Activated CD4-positive, alpha-beta T cell treated with anti-CD3 and anti-CD28 coated beads, Interleukin-2, amount 50 U/mL, for 4 hours (primary cell): ENCODE results near the gene SYT1.
"Not testable (repeated sequence)": the region's sequence is repeated elsewhere in the genome, so short reads cannot be mapped to it uniquely, and the experiment has no call there.

Experiments used
- DNase-seq, 2 experiments: peaks; one replicate each; pipeline ENCODE4 v3.0.0-alpha.2; 2020

Gene SYT1

DNA sequence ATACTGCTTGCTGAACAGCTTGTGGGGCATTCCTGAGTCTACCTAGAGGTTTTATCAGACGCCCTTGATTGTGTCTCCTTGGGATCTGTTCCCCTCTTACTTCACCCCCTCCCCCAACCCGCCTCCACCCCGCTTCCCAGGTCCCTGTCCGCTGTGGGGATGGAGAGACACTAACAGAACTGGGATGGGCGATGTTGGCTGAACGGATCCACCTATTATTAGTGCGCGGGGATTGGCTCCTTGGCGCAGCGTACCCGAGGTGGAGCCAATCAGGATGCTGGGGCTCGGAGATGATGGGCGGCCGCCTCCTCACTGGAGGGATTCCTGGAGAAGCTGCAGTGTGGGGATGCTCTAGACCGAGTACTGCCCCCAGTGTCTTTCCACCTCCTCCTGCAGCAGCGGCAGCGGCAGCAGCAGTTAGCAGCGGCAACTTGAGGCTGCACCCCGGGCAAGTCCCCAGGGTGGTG lies at the start of gene SYT1:
SYT1 (plus strand) TSS at position 372 of the 467 bp plus-strand sequence.
- DNase-seq: no peak

DNA sequence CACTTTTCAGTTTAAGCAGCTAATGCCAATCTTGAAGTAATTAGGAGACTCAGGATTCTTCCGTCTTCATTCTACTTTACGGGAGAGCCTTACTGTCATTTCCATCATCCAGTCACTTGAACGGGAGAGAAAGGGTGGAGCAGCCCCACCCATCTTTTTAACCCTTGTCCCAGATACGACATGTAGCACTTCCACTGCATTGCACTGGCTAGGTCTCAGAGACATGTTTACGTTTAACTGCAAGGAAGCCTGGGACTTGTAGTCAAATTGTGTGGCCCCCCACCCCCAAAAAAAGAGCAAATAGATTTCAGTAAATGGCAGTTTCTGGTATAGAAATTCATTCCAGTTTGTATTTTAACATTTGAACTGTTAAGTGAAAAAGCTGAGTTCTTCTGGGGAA lies 46.1 kb upstream of the SYT1 start:
- no peak for DNase-seq

DNA sequence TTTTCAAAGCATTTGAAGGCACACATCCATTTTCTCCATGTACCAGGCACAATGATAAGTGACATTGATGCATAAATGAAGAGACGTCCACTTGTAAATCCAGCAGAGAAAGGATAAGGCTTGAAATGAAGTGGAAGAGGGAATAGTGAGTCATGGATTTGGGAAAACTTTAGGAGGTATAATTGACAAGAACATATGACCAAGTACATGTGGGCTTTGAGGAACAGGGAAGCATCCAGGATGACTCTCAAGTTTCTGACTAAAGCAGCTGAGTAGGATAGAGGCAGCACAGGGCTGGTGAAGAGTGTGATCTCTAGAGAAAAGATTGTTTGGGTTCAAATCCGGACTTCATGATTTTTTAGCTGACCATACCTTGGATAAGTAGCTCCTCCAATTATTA lies 43.6 kb upstream of the SYT1 start:
- DNase-seq: no peak

DNA sequence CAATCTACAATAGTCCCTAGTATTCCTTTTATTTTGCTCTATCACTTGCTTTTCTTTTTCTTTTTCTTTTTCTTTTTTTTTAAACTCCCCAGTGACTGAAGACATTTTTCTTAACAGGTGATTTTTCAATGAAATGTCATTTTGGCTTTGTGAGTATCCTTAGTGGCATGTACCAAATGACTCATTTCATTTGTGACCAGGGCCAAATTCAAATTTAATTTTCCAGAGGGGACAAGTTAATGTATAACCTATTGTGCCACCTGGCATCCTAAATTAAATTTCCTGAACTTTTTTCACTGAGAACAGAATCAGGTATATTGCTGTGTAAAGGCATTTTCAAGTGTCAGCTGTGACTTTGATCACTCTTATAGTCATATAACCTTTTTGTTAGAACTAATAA lies 39.7 kb upstream of the SYT1 start:
- no peak for DNase-seq

DNA sequence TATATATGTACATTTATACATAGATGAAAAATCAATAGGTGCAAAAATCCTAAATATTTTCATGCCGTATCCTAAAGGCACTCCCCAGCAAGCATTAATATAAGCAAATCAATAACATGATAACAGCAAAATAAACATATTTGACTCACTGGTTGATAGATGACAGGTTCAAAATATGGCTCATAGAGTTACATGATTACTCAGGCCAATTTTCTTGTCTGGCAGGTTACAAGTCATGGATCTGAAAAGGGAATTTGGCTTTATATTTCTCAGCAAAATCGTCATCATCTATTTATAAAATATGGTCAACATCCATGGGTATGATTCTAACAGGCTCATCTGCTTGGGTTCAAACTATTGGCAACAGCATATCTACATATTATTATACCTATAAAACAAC lies 34.9 kb upstream of the SYT1 start:
- DNase-seq: no peak

DNA sequence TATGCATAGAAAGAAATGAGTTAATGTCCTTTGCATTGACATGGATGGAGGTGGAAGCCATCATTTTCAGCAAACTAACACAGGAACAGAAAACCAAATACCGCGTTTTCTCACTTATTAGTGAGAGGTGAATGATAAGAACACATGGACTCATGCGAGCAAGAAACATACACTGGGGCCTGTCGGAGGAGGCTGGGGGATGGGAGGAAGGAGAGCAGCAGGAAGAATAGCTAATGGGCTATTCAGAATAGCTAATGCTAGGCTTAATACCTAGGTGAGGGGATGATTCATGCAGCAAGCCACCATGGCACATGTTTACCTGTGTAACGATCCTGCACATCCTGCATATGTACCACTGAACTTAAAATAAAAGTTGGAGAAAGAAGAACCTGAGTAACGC lies 29.1 kb upstream of the SYT1 start:
- DNase-seq: no peak

DNA sequence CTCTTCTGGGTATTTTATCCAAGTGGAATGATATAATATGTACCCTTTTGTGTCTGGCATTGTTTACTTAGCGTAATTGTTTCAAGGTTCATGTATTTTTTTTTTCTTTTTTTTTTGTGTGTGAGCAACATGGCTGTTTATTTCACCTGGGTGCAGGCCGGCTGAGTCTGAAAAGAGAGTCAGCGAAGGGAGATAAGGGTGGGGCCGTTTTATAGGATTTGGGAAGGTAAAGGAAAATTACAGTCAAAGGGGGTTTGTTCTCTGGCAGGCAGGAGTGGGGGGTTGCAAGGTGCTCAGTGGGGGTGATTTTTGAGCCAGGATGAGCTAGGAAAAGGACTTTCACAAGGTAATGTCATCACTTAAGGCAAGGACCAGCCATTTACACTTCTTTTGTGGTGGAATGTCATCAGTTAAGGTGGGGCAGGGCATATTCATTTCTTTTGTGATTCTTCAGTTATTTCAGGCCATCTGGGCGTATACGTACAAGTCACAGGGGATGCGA lies 24.0 kb upstream of the SYT1 start:
- DNase-seq: not testable (repeated sequence)

DNA sequence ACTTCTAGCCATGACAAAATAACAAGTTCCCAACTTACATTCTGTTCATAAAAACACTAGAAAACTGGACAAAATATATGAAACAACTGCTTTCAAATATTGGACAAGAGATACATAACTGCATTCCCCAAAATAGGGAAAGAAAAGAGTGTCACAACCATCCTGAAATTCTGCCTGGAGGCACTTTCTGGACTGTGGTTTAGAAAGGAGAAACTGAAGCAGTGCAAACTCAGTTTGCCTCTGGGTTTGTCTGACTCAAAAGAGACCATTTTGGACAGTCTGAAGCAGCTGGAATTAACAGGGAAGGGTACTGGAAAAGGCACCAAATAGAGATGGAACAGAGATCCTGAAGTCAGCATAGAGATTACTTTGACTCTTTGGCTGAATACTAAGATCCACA lies 11.3 kb upstream of the SYT1 start:
- no peak for DNase-seq

DNA sequence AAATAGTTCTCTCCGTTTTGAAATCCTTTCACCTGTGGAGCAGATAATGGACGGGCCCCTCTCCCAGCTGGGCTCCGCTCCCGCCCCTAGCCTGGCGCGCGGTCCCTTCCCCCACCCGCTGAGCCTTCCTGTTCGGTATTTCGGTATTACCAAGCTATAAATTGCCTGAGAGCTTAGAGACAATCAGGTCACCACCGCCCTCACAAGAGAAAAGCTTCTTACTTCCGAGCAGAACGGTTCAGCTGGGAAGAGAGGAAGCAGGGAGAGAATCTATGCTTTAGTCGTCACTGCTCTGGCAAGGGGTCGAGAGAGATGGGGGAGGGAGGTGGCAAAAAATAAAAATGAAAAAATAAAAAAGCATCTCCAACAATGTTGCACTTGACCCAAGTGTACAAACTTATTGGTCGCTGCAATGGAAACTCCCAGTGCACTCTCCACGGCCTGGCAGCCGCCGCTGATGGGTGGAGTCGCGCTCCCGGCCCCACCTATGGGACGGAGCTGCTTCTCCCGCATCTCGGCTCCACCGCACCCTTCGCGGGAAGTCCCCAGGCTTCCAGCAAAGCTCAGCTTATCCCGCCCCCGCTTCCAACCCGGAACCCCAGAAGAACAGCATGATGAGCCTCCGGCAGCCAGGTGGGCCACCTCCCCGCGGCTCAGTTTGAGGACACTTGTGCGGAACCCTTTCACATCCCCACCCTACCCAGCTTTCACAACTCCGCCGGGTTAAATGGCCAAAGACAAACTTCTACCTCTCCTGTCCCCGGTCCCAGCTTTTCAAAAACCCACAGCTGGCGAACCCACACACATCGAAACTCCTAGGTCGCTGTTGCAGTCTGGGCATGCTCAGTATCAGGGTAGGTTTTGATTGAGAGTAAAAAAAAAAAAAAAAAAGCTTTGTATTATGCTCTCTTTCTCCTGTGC lies 832 bp upstream of the SYT1 start:
- DNase-seq: no peak

DNA sequence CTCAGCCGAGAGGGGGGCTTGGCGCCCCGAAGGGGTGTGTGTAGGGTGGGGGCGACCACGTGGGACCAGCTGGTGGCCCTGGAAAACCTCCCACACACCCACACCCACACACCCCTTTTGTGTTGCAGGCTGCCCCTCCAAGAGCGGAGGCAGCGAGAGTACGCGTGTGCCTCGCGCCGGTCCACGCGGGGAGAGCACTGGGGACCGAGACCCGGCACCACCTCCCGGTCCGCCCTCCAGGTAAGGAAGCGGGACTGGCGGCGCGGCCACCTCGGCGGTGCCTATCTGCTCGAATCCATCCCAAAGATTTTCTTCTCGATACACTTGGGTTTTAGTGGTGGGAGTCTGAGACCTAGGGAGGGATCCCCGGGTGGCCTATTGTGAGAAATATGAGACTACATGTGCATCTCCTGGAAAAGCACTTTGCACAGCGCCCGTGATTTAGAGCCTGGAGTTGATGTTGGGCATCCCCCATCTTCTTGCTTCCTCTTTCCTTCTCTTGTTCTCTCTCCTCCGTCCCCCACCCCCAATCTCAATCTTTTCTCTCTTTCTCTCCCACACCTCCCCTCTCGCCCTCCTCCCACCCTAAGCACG lies 393 bp downstream of the SYT1 start:
- no peak for DNase-seq

DNA sequence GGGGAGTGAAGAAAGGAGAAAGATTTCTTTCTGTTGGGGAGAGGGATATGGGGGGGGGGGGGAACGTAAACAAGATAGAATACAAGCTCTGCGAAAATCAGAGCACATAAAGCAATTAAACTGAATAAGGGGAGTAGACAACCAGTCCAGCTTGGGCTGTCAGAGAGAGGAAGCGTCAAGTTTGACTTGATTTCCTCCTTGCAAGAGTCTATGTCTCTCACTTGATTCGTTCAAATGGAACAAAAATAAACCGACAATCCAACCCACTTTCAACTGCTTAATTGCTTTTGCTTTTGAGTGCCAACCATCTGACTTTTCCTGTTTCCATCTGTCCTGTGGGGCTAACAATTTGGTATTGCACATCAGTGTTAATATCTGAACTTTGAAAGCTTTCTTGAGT lies 942 bp downstream of the SYT1 start:
- DNase-seq: no peak

DNA sequence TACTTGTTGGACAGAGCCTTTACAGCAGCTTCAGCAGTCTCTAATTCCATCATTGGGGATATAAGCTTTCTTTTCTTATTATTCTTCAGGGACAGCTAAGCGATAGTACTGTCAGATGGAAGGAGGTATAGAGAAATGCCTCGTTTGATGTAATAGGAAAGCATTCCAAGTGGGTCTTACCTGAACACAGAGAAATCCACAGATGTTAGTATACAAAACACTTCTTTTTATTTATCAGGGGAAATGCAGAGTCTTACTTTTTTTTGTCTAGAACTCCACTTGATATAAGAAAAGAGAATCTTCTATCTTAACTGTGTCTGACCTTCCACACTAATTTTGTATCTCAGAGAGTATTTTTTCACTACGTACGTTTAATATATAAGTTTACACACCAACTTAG lies 1.9 kb downstream of the SYT1 start:
- no peak for DNase-seq

DNA sequence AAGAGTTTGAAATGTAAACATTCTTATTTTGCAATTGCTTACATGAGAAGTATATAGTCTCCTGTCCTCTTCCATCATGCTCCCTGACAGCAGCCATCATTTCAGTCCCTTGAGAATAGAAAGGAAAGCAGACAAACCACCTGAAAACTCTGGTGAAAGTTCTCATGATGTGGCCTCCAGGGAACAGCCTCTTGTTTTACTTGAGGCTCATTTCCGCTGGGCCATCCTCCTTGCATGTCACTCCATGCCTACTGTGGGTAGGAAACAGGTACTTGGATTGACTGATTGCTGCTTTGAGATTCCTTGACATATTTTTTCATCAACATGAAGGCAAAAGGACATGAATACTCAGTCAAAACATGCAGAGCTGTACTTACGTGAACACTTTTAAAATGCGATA lies 6.0 kb downstream of the SYT1 start:
- no peak for DNase-seq

DNA sequence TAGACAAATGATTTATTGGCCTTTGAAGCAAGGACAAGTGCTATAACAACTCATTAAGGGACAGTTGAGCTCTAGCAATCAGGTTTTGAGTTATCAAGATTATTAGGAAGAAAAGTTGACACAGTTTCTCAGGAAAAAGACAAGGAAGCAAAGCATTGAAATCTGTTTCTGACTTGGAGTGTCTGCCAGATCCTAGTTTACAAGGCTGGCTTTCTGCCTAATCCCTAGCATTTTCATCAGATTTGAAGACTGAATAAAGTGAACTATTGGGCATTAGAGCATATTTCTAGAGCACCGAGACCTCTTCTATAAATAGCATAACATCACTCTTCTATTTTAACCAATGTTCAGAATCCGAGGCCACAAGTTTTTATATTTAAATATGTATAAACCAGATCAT lies 7.0 kb downstream of the SYT1 start:
- no peak for DNase-seq

DNA sequence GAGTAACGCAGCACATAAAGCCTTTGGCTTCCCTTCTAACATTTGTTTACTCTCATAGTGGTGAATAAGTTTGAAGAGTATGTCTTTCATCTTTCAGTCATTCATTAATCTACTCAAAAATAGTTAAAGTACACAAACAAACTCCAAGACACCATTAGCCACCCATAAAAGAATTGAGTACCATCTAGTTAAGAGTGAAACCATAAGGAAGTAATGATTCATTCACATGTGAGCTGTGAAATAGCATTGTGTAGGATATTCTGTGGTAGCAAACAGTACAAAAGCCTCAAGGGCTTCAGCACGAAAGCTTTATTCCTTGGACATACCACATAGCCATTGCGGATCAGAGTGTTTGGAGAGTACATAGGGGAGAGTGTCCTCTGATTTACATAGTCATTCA lies 13.9 kb downstream of the SYT1 start:
- no peak for DNase-seq

DNA sequence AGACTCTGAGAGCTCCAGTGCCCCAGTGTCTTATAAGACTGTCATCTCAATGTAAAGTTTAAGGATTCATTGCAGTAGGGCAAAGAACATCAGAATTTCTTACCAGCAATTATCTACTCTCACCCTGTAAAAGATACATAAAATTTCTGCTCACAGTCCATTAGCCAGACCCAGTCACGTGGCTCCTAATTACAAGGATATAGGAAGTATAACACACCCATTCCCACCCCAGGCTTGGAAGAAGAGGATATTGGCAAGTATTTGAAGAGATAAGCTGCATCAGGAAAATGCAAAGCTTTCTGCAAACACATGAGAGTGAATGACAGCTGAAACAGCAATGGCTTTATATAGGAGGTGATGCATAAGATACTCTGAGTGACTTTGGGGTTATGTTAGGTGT lies 14.3 kb downstream of the SYT1 start:
- no peak for DNase-seq

DNA sequence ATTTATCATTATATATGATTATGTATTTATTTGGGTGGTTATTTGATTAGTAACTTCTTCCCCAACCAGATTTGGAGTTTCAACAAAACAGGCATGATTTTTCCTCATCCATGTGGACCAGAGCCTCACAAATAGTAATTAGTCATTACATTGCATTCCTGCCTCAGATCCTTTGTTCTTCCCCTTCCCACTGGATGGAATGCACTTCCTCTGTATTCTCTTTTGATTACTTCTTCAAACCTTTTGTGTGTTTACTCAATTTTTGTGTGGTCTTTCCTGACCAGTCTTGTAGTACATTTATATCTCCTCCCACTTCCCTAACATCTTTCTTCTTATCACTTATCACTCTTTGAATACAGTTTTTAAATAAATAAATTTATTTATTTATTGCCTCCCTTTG lies 15.5 kb downstream of the SYT1 start:
- no peak for DNase-seq

DNA sequence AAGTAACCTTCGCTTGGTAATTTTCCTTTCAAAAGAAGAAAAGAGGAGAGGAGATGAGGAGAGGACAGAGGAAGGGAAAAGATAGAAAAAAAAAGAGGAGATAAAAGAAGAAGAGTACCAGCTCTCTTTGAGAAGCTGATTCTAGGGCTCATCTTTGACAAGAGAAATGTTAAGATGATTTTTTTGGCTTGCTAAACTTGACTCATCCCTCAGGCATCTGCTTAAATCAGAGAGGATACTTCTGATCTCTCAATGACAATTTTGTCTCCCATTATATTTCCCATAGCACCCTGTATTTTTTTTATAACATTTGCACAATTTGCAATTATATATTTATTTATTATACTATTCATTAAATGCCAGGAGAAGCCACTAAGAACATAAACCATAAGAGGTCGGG lies 17.1 kb downstream of the SYT1 start:
- DNase-seq: no peak

DNA sequence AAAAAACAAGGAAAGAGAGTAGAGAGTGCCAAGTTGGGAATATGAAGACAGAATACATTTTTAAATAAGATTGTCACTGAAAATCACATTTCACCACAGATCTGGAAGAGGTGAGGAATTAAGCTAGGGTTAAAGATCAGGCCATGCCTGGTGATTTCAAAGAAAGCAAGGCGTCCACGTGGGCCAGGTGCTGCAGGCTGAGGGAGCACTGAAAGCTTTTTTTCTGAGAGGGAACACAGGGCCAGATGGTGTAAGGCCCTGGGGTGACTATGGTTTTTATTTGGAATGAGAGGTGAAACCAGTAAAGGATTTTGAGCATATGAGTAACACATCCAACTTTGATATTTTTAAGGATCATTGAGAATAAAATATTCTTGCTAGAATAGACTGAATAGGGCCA lies 20.9 kb downstream of the SYT1 start:
- no peak for DNase-seq

DNA sequence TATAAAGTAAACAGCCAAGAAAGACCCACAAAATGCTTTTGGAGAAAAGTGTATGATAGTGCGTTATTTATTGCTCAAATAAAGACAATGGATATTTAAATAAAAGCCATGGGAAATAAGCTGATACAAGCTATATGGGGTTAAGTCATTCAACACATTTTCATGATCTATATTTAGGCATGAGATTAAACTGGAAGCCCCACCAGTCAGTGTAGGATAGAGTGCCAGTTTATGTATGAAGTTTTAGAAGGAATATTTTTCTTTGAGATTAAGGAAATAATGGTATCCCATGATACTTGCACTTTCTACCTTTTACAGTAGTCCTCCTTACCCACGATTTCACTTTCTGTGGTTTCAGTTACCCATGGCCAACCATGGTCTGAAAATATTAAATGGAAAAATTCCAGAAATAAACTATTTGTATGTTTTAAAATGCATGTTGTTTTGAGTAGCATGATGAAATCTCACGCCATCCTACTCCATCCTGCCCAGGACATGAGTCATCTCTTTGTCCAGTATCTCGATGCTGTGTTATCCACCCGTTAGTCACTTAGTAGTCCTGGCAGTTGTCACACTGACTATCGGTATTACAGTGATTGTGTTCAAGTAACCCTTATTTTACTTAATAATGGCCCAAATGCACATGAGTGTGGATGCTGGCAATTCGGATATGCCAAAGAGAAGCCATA lies 22.3 kb downstream of the SYT1 start:
- DNase-seq: no peak

DNA sequence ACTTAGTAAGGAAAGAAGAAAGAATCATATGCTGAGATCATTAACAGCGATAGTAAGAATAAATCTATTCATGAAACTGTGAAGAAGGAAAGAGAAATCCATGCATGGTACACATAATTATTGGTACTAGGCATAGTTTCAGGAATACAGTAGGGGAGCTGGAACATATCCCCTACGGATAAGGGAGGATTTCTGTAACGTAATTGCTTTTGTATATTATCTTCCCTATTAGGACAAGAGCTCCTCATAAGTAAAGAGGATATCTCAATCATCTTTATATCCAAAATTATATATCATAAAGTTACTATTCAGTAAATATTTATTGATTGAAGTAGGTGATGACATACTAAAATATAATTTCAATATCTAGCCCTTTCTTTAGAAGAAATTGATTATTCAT lies 22.9 kb downstream of the SYT1 start:
- no peak for DNase-seq

DNA sequence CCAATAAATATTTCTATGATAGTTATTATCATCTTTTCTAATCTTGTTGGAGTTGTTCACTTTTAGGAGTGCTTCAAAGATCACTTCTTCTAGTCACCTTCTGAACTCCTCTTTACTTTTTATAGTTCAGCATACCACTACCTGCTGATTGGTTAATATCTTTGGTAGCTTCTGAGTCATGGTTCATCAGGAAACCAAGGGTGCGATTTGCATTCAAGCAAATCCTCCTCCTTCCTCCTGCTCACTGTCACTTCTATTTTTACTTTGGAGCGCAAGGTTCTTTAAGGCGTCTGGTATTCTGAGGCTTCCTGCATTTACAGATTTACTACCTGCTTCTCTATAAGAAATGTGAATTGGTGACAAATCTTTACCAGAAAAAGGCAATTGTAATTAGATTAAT lies 24.0 kb downstream of the SYT1 start:
- no peak for DNase-seq

DNA sequence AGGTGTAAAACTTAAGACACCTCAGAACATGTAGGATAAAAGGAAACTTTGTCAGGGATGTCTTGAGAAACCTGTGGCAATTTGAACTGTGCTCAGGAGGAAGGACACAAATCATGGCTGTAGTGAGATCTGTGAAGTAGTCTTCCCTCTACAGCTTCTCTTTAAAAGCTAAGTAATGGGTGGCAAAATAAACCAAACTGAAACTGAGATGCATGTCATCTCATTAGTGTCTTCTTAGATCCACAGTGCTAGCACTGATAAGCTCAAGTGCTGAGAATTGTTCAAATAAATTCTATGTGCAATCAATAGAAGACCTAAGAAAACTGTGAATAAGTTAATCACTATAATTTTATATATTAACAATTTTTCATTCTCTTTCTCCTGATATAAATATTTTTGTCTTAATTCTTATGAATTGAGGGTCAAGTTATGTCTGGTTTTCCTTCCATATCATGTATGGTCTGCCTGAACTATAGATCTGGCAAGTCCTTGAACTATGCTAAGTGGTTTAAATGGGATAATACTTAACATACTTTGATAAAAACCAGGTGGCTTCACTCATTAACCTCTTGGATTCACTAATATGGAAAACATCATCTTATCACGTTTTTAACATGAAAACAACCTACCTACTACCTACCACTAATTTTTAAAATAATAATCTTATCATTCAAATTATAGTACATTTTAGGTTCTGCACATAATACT lies 27.2 kb downstream of the SYT1 start:
- DNase-seq: no peak
